GM21825 (cell line): ENCODE measurements around the gene RSPRY1.
"Not testable (repeated sequence)": the region's sequence is repeated elsewhere in the genome, so short reads cannot be mapped to it uniquely, and the experiment has no call there.

Source experiments
- ATAC-seq: cut with Tn5 transposase; IDR thresholded peaks from one replicate; pipeline ENCODE4 v1.9.1; 2021; ENCODE audit warnings: mild to moderate bottlenecking, moderate library complexity; ENCODE audit not compliant: unreplicated experiment

RSPRY1 gene

DNA sequence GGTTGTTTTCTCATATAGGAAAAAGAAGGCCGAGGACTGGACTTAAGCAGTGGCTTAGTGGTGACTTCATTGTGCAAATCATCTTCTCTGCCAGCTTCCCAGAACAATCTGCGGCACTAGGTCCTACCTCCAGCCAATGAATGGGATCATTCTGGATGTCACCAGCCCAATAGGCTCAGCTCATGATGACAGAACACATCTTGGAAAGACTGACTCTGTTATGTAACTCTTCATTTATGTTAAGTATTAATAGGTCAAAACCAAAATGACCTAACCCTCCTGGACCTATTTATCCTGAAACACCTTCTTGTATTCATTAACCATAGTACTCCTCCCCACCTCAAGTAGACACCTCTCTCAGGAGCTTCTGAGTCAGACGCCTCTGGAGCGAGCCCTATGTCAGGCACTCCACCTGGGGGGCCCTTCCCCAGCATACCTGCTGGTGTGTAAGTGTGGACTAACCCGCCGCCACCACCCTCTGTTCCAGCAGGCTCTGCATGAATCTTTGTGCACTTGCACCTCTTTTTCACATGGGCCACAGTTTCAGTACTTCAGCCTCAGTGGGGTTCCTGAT lies 66.1 kb downstream of the RSPRY1 start:
- ATAC-seq: no peak

DNA sequence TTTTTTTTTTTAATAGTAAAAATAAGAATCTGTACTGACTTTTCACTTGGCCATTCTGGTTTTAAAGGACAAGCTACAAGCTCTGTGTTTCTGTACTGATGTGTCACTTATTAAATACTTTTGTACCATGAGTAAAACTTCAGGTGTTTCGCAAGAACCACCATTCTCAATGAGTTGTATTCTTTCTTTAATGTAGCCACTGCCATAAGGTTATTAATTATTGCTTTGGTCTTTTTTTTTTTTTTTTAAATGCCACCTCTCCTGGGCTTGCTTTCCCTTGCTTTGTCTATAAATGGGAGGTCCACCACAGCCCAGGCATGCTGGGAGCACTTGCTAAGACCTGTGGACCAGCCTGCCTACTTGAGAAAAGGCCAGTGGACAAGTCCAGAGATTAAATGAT lies 67.3 kb downstream of the RSPRY1 start:
- ATAC-seq: no peak

DNA sequence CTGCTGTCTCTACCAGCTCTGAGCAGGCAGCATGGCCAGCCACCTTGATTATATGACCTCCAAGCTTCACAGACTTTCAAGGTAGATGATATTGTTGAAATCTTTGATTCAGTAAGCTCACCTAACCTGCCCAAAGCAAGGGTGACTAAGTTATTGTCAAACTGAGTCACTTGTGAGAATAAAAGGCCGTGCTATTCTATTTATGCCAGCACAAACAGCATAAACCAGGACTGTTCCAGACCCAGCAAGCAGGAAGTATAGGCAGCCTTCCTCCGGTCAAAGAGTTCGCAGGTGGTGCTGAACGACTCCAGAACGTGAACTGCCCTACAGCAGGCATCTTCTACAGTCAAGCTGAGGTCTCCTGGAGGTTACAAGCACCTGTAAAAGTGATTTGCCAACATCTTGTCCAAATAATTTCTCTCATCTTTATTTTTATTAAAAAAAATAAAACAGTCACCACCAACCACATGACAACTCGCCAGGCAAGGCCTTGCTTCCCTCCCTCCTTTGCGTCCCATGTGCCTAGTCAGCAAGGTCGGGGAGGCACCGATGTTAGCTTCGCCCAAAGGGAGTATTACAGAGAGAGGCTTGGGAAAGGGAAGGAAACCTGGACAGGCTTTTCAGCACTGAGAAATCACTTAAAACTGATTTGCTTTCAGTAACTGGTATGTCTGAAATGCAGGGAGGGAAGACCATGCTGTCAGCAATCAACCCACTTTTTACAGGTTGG lies 69.7 kb downstream of the RSPRY1 start:
- ATAC-seq: no peak

DNA sequence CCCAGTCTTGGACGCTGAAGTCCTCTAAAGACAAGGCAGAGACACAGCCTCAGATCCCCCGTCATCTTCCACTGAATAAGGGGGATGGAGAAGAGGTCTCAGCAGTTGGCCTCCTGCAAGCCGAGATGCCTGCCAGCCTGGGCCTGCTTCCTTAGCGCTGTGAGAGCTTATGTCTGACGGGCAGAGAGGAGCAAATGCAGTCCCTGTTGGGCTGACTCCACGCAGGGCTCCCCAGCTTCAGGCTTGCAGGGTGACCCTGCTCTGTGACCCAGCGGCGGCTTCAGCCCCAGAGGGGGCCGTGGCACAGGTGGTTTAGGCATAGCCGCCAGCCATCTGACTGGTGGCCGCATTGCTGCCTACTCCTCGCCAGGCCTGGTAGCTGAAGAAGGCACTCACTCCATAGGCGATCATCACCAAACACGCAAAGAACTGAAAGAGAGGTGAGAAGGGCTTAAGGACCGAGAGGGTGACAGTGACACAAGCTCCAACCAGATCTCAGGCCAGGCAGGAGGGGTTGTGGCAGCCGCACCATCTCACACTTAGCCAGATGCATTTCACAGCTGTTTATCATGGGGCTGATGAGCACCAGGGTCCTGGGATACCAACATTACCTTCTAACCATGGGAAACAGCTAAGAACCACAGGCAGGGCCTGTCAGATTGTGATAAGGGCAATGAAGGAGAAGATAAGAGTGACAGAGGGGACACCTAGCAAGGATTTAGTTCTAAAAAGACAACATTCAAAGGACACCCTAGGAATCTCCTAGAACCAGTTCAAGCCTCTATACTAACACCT lies 70.7 kb downstream of the RSPRY1 start:
- ATAC-seq: no peak

DNA sequence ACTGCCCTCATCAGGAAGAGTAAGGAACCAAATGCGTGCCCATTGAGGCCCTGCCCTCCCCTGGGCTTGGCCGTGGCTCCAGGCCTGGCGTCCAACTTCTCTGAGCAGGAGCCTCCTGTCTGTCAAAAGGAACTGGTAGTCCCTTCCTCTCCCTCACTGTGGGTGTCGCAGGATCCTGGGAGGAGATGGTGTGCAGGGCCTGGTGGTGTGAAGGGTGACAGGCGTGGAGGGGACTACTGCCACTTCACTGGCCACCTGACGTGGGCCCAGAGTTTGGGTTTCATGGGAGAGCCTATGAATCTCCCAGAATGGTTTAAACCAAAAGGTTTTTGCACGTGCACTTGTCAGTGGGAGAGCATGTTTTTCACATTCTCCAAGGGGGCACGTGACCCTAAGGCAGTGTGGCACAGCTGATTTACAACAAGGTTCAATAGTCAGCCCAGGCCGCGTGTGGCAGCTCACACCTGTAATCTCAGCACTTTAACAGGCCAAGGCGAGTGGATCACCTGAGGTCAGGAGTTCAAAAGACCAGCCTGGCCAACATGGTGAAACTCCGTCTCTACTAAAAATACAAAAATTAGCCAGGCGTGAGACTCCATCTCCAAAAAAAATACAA lies 71.4 kb downstream of the RSPRY1 start:
- no peak for ATAC-seq

DNA sequence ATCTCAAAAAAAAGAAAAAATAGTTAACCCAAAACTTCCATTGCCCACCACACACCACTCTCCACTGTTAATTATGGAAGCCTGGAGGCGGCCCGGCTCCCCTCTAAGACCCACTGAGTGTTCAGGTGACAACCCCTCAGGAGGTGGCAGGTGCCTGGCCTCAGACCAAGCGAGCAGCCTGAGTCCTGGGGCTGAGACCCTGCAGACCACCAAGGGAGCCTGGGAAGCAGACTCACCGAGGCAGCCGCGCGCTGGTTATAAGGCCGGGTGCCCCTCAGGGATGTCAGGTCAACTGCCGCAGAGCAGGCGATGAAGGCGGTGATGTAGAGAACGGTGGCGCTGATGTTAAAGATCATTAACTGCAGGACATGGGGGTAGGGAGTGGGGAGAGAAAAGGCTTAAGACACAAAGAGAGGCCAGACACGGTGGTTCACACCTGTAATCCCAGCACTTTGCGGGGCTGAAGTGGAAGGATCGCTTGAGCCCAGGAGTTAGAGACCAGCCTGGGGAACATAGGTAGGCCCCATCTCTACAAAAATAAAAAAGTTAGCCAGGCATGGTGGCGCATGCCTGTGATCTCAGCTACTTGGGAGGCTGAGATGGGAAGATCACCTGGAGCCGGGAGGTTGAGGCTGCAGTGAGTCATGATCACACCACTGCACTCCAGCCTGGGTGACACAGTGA lies 72.2 kb downstream of the RSPRY1 start:
- no peak for ATAC-seq

DNA sequence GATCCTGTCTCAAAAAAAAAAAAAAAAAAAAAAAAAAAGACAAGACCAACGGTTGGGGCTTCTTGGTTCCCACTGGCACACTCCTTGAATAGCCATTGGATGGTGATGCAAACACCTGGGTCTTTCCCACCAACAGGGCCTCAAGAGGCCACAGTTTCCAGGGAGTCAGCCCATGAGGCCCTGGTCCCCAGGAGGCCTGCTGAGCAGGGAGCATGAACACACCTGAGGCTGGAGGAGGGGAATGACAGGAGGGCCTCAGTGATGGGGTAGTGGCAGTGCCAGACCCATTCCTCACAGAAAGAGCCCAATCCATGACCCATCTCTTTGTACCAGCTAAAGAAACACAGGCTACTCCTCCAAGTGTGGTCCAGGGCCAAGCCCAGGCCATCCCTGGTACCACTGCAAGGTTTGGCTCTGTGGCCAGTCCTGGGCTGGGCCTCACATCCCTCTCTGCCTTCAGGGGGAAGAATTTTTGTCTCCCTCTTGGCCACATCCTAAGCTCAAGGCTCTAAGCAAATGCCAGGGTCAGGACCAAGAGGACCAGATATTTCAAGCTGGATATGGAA lies 72.9 kb downstream of the RSPRY1 start:
- ATAC-seq: no peak

DNA sequence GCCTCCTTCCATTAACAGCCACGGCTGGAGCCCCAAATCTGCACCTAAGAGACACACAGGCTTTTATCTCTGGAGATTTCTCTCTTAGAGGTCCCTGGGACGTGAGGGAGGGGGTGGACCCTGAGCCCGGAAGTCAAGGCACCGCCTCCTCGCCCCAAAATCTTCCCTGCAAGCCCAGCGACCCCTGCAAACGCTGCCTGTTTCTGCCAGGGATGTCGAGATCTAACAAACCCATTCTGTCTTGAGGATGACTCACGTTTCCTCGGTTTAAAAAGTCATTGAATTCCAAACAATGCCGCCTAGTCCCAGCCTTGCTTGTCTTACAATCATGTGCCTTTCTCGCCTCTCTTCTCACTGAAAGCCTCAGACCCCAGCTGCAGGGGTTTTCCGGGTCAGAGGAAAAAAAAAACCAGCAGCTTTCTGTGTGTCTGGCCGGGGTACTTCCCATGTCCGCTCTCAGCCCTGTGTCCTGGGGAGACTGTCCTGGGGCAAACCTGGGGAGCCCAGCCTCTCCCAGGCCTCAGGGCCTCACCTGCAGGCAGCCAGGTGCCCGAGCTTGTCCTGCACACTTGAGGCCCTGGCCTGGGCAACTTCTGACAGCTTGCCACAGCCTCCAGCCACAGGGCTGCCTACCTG lies 74.3 kb downstream of the RSPRY1 start:
- no peak for ATAC-seq

- ATAC-seq: no peak
Measured at GRCh38 chr16:57261806-57262205, 75.7 kb downstream of the RSPRY1 start.

- ATAC-seq: no peak
Measured at GRCh38 chr16:57262841-57263540, 76.9 kb downstream of the RSPRY1 start.

DNA sequence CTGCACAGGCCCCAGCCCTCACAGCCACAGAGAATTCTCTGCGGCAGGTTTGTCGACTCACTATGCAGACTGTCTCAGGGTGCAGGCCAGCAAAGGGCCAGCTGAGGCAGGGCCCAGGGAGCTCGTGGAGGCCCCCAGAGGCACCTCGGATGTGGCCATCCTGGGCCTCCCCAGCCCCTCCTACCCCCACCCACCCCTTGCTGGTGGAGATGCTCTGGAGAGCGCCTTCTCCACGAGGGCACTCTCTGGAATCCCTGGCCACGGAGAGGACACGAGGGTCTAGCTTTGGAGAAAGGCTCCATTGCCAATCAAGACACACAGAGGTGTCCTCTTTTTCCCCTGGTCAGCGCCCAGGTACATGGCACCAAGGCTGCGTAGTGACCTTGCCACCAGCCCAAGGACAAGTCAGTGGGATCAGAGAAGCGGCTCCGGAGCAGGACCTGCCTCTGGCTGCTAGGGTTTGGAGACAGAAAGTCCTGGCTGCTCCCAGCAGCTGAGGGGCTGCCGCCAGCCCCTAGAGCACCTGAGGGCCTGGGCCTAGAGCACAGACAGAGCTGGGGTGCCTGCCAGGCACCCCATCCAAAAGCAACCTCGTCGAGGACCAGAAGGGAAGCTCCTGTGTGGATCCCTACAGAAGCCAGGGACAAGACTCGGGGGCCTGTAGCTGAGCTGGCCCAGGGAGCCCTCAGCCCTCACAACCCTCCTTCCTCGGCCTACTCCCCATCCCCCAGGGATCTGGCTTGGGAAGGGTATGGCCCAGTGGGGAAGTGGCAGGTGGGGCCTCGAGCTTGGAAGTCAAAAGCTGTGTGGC lies 77.6 kb downstream of the RSPRY1 start:
- ATAC-seq: no peak

- no peak for ATAC-seq
Measured at GRCh38 chr16:57264381-57264780, 78.3 kb downstream of the RSPRY1 start.

DNA sequence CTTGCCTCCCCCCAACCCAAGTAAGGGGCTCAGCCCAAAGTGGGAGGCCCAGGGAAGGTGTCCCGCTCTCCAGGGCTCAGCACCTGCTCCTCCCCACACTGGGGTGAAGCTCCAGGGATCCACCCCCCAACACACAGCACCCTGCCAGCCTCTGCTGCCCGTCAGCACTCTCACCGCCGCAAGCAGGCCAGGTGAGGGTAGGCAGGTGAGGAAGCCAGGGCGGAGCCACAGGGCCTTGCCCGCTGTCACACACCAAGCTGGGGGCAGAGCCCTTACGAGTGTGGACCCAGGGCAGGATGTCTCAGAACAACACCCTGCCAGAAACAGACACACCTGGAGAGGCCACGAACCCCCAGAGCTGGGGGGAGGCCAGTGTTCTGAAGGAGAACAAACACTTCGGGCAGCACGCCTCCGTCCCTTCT lies 78.8 kb downstream of the RSPRY1 start:
- ATAC-seq: no peak

GRCh38 chr16:57265850-57266530 lies 79.9 kb downstream of the RSPRY1 start:
- no peak for ATAC-seq

DNA sequence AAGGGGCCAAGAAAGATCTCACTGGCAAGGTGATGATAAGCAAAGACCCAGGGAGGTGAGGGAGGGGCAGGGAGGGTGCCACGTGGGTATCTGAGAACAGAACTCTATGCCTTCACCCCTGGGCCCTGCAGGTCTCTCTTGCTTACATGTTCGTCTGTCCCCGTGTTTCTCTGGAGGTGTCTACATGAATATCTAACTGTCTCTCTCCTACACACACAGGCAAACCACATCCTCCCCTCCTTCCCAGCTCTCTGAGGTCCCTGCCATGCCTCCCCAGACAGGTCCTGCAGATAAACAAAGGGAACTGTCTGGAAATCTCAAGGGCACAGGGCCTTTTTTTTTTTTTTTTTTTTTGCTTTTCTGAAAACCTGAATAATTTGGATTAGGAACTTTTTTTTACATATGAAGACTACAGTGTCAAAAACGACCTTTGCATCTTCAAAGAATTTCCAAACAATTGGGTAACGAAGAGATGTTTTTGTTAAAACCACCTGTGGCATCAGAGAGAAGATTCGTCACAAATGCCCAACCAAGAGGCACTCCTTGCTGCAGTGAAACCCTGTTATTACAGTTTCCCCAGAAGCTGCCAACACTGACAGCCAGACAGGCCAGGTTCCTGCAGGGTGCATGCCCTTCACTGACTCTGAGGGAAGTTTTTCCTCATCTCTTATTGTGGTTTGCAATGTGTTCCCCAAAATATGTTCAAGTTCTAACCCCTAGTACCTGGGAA lies 80.6 kb downstream of the RSPRY1 start:
- ATAC-seq: no peak

DNA sequence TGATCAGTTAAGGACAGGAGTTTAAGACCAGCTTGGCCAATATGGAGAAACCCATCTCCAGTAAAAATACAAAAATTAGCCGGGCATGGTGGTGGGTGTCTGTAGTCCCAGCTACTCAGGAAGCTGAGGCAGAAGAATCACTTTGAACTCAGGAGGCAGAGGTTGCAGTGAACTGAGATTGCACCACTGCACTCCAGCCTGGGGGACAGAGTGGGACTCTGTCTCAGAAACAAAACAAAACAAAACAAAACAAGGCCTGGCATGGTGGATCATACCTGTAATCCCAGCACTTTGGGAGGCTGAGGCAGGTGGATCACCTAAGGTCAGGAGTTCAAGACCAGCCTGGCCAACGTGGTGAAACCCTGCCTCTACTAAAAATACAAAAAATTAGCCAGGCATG lies 81.2 kb downstream of the RSPRY1 start:
- ATAC-seq: not testable (repeated sequence)
